Globus pallidus (tissue), 1 donor: Measurements from ENCODE around the gene FRMD4A.
"Not testable (repeated sequence)": the region's sequence is repeated elsewhere in the genome, so short reads cannot be mapped to it uniquely, and the experiment has no call there.

Experiments
- DNase-seq: peaks from one replicate; pipeline ENCODE4 v3.0.0-alpha.2; 2015; ENCODE audit warnings: low spot score

The FRMD4A gene

DNA sequence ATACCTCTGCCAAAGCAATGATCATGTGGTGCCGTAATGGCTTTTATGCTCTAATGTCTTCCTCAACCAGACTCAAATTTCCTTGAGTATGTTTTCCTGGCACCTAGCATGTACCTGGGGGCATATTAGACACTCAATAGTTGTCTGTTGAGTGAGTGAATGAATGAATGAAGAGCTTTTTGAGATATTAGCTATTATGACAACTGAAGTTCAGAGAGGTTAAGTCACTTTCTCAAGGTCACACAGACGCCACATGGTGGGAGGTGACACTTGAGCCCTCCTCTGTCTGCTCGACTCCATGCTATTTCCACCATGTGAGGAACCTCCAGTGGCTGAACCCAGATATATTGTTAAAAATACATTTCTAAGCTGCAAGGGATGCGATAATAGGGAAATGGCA, 611.9 kb downstream of the FRMD4A start:
- no peak for DNase-seq

DNA sequence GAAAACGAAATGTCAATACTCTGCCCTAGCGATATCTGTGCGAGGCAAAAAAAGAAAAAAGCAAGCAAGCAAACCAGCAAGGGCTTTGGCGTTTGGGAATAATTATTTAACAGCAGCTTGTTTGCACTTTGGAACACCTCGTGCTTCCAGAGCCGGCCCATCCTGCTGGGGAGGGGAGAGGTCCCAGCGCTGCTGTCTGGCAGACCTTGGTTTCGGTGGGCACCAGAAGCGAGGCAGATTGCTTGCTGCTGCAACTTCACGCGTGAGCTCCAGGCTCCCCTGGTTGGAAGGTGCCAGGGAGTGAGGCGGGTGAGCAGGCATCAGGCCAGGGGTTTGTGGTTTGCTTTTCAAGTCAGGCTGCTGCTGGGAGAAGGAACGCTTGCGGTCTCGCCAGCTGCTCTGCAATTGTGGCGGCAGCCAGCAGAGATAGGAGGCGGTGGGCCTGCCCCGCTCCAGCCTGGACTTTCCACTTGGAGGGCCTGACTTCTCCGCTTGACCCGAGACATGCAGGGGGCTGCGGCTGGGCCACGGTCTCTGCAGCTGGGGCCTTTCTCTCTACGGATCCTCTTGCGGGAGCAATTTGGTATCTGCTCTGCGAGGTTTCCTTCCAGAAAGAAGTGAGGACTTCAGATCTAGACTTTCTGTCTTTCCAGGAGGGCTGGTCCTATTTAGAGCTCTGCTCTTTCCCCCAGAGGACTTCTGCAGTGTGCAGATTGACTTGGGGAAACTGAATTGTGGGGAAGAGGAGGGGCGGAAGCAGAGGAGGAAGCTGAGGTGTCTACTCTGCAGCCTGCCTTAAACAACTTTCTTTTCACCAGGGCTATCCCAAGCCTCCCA, 612.6 kb downstream of the FRMD4A start:
- peak; percentile 41 for DNase-seq

DNA sequence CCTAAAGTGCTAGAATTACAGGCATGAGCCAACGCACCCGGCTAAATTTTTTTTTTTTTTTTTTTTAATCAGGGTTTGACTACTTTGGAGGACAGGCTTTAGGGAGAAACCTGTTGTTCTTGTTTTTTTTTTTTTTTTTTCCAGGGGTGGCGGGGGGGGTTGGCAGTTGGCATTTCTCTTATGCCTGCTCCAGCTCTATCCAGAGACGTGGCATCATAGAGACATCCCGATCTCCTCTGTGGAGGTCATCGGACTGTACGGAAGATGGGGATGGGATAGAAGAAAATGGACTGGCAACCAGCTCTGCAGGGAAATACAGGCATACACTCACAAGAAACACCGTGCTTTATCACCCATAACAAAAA, 613.2 kb downstream of the FRMD4A start:
- no peak for DNase-seq

DNA sequence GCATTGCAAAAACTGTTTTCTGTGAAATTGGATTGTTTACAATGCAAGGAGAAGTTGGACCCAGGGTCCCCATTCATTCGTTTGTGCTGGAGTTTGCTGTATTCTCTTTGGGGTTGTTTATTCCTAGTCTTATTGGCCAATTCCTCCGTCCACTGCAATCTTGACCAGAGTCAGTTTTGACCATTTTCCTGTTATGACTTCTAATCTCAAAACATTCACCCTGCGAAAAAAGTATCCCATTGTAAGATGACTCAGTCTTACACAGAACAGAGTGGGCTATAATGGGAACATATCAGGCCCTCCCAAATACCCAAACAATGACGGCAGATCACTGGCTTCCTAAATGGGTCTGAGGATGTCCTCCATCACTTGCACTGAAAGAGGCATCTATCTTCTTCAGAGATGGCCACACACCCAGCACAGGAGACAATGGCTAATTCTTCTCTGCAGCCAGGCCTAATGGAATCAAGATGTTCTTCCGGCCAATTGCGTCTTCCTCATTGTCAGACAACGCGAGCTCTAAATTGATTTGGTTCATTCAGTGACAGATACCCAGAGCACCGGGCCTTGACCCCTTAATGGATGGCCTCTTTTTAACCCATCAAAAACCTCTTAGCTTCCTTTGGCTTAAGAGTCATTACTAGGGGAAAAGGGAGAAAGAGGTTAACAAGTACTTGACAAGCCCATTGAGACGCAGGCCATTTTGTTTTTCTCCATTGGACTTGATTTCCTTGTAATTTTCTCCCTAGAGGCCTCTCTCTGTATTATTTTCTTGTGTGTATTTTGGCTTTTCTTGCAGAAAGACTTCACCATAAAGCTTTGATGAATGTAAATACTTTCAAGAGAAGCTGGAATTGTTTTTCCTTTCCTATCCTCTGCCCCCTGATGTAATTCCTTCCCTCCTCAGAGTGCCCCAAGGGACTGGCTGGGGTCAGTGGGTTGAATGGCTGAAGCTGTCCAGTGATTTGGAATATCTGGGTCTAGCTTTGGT, 614.3 kb downstream of the FRMD4A start:
- peak; percentile 65 for DNase-seq

DNA sequence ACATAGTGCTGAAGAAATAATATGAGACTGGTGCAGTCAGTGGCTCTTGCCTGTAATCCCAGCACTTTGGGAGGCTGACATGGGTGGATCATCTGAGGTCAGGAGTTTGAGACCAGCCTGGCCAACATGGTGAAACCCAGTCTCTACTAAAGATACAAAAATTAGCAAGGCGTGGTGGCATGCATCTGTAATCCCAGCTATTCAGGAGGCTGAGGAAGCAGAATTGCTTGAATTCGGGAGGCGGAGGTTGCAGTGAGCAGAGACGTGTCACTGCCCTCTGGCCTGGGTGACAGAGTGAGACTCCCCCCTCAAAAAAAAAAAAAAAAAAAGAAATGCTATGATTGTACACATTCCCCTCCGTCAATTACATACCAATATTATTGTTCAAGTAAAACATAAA, 615.1 kb downstream of the FRMD4A start:
- DNase-seq: not testable (repeated sequence)

DNA sequence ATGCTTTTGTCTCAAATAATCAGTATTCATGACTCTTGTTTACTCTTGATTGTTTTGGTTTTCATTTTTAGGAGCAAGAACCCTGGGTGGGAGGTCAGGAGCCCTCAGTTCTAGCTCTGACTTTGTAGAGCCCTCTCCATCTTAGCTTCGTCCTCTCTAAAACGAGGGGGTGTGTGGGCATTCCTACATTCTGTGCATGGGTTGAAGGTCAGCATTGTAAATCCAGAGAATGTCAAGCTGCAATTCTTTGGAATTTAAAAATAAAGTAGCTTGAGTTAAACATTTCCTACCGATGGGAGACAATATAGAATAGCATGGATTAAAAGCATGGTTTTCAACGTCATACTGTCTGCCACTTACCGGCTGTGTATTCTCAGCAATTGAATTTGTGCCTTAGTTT, 615.6 kb downstream of the FRMD4A start:
- no peak for DNase-seq

DNA sequence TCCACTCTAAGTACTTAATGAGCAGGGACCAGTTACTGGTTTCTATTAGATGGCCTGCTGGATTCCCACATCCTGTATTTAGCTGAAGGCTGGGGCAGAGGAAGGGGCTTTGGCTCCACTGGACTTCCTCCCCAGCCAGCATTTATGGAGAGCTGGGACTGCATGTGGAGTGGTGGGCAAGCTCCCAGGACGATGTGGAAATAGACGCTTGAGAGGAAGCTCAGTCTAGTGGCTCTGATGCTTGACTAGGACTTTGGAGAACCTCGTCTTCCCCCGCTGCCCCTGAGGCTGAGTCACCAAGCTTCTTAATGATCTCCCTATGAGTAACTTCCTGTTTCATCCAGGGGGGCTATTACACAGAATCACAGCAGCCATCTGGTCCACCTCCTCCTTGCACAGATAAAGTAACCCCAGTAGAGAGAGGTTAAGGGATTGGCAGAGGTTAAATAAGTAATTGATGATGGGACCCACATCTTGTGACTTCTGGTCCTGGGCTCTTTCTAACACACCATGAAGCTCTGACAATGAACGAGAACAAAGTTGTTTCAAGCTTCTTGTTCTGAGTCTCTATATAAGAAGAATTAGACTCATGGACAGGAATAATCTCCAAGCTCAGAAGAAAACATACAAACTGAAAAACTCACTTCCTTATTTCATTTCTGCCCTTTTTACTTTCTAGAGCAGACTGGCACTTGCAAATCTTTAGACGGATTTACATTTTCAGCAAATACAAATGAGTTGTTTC, 617.7 kb downstream of the FRMD4A start:
- peak; percentile 50 for DNase-seq

DNA sequence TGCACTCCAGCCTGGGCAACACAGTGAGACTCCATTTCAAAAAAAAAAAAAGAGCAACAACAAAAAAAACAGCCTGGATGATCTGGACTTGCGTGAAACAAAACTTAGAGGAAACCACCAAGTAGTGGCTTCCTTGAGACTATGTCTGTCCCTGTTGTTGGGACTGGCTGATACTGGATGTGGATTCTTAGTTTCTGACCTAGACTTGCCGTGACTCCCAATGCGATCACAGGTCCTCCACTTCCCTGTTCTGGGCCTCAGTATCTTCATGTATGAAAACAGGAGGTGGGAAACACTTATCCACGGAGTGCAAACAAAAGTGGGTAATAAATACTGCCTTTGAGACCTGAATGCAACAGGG, 618.3 kb downstream of the FRMD4A start:
- no peak for DNase-seq

DNA sequence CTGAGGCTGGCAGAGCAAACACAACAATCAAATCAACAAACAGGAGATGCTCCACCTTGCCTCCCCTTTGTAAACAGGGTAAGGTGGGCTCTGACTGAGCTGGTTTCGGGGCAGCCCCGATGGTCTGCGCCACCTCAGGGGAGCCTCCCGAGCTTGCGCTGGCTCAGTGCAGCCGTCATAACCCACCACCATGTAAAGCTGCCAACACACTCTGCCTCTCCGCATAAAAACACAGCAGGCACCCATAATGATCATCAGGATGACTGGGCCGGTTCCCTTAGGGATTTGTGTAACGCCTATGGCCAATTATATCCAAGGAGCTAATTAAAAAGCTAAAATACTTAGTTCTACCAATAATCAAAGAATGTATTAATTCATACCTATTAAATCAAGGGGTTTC, 619.4 kb downstream of the FRMD4A start:
- no peak for DNase-seq

DNA sequence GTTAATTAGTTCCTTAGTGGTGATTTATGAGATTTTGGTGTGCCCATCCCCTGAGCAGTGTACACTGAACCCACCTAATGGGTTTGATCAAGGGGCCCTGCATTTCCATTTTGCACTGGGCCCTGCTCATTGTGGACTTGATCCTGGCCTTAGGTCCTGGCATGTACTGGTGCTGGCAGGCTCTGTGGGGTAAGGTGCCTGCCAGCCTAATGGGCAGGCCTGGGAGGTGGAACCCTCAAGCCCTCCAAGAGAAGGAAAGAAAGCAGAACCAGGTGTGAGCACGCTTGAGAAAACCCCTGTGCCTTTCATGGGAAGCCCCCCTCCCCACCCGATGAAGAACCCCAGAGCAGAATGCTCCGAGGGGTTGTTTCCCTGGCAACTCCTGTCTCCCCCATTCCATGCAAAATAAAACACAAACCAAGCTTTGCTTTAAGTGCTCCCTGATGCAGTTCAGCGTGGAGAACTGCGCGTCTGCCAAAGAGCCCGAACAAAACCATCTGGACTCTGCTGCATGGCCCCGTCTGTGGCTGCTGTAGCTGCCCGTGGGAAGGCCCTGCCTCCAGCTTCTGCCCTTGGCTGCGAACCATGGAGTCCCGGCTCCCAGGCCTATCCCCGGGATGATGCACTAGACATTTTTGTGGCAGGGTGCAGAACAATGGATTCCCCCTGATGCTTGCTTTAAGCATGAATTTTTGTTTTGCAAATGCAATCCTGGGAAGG, 620.6 kb downstream of the FRMD4A start:
- DNase-seq: no peak

DNA sequence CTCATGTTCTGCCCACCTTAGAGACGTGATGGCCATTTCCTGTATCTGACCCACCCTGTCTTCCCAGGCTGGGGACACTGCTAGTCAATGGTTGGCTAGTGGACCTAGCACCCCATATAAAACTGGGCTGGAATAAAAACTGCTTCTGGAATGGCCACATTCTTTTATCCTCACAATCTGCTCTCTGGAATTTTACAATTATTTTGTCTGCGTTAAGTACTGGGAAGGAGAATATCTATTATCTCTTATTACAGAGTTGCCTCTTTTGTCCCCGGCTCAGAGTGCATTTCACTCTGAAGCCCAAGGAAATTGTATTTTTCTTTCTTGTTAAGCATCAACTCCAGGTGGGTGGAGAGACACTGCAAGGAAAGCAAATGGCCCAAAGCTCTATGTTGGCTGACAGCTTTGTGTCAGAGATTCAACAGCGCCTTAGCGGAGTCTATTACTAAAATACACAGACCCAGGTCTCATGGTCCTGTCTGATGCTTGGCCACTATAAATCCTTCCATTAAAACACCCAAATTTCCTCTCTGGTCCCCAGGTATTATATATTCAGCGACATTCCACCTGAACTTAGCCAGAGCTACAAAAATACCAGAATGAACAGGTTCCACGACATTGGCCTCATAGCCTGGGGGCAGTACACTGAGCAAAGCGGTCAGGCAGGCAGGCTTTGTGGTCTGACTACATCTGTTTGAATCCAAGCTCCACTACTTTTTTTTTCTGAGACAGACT, 622.3 kb downstream of the FRMD4A start:
- no peak for DNase-seq

DNA sequence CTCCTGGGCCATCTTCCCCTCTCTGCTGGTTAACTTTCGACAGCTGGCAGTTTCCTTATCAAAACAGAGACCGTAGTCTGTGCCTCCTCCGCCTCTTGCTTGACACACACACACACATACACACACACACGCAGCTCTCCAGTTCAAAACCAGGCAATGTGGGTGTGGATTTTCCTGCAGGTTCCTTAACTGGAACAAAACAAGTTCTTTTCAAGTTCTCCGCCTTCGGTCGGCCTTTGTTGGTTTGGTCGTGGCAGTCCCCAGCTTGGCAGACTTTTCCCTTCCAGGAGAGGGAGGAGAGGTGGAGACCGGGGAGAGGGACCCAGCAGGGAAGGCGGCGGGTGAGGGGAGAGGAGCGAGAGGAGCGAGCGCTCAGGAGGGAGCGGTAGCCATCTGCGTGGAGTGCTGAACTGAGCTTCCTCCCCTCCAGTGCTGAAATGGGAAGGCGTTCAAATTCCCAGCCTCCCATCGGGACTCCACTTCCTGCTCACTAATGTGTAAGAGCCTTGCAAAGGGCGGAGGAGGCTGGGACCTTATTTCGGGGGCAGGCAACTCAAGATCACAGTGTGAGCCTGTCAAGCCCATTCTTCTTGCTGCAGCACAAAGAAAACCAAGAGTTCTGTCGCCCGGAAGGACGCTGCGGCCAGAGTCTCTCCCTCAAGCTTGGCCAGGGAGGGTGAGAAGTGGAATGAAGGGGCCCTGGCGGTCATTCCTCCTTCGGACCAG, 623.4 kb downstream of the FRMD4A start:
- peak; percentile 56 for DNase-seq

DNA sequence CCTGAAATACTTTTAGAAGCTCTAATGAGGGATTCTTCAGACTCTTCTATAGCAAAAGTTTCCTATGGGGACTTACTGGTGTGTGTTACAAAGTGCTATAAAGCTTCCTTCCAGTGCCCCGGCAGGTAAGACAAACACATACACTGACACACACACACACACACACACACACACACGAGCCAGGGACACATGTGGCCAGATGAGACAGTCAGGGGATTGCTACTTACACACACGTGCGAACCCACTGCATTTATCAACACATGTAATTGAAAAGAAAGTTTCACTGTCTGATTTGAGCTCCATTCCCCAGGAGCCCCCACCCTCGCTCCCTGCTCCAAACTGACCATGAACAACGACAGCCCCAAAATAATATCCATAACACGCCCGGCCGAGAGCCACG, 624.1 kb downstream of the FRMD4A start:
- DNase-seq: no peak

DNA sequence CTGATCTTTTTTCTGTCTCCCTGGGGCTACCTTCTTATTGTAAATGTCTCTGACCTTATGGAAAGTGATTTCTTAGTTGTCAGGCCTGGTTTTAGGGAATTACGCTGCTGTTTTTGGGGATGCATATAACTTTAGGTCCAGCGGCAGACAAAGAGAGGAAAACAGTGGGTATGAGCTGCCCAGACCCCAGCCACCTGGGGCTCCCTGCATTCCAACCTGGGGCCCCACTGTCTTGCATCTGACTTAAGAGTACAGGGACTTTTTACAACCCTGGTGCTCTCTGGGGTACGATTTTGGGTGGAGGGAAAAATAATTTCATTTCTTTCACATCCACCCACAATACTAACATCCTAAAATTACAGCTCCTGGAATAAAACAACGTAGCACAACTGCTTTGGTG, 624.5 kb downstream of the FRMD4A start:
- DNase-seq: no peak

DNA sequence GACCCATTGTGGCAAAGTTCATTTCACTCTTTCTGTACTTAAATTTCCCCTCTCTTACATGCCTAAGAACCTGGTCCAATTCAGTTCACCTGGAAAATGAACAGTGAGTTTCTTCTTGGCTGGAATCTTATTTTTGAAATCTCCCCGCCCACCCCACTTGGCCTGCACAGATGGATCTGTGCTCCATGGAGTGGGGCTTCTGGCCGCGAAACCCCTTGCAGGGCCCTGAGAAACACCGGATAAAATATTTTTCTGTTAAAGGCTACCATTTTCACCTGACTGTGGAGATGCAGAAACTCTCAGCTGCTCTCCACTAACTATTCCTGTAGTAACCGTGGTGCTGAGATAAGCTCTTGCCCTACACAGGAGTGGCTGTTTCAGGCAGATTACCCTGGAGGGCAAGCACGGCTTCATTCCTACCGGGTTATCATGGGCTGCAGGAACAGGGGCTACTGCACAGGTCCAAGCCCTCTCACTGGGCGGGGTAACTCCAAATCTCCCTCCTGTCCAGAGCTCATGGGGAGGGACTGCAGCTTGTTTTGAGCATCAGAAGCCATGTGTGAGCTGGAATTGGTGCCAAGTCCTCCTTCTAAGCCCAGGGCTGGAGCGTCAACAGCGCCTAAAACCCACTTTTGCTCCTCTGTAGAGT, 625.1 kb downstream of the FRMD4A start:
- DNase-seq: no peak

DNA sequence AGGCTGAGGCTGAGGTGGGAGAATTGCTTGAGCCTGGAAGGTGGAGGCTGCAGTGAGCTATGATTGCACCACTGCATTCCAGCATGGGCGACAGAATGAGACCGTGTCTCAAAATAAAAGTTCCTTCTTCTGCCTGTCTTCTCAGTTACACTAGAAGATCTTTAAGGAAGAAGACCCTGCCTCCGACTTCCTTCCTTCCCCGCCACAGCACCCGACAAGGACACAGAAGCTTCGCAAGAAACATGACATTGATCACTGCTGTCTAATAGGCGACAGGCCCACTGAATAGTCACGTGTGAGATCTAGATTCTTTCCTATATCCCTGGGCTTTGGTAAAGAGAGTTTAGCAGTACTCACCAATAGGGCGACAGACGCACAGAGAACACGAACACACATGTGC, 625.8 kb downstream of the FRMD4A start:
- no peak for DNase-seq

DNA sequence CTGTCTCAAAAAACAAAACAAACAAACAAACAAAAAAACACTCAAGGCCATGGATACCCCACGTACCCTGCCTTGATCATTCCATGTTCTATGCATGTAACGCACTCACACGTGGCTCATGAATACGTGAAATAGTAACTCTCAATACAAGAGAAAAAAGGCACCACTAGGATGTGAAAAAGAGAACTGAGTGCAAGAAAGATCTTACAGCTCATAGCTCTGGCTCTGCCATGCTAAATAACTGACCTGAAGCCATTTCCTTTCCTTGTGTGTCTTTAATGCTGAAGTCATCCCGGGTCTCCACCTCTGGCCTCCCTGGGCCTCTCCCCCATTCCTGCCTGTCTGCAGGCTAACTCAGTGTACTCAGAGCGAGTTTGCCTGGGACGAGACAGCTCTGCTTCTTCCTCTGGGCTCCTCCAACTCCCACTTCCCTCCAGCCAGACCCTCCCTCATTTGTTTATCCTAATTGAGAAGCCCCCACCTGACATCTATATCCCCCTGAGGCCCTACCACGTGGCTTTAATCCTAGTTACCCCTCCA, 626.7 kb downstream of the FRMD4A start:
- no peak for DNase-seq

DNA sequence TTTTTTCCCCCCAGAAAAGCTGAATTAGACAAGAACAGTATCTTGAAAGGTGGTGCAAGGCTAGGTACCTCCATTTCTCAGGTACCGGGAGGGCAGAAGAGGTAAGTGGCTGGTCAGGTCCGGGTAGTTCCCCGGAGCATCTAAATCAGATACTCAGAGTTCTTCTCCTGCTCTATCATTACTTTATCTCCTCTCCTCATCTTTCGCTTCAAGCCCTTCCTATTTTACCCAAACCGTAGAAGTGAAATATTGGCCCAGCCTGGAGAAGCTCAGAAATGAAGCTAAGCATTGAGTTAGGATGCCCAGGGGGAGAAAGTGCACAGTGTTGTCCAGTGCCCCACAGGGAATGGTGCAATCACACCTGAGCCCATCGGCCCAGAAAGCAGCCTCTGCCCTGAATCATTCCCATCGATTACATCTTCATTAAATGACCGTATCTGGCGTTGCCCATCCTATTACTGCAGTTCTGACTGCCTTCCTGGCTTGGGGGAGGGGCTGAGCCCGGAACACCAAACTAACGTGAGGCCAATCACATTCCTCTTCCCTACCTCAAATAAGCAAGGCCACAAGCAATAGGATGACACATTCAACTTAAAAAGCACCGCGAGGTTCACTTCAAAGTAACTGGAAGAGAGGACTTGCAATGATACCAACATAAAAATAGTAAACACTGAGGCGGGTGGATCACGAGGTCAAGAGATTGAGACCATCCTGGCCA, 627.5 kb downstream of the FRMD4A start:
- DNase-seq: no peak
